ENCODE results near the gene PLAGL1. TPM values are rescaled to one million over a fixed set of nuclear protein-coding genes. Genes with fewer than 3 reads are reported as not detected.
A peak's percentile ranks its signal among the peaks of the same experiment; 100 is the strongest.

Gene PLAGL1
- total RNA-seq, 1 donor from 2014 or later = 2.4 TPM

DNA sequence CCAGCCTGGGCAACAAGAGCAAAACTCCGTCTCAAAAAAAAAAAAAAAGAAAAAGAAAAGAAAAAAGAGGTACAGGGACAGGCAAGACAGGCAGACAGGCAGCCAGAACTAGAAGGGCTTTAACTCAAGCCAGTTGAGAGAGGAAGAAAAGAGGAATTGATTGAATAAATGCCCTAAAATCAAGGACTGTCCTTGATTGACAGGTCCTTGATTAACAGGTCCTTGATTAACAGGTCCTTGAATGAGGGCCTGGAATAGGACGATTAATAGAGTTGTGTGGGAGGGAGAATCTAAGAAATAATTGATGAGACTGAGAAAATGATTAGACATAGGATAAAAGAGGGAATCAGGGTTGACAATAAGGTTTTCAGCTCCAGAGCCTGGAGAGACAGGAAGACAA lies 107.7 kb downstream of the PLAGL1 start:
- FAIRE-seq = no peak
- no peaks in the 10 kb centered on the region for H3K27me3 ChIP-seq (ENCODE audit: control insufficient read depth, insufficient read depth, low read length)
- H3K36me3 ChIP-seq (ENCODE audit: control insufficient read depth, insufficient read depth, low read length) = no peaks in the 10 kb centered on the region
- H3K4me3 ChIP-seq (ENCODE audit: low read depth, low read length) = no peak overlapping the region
- DNase-seq (ENCODE audit: low read depth) = no peak
- no peak for TF ChIP-seq CTCF (IDR thresholded peaks at IDR 0.05; ENCODE audit: insufficient read depth, low read length, severe bottlenecking)

DNA sequence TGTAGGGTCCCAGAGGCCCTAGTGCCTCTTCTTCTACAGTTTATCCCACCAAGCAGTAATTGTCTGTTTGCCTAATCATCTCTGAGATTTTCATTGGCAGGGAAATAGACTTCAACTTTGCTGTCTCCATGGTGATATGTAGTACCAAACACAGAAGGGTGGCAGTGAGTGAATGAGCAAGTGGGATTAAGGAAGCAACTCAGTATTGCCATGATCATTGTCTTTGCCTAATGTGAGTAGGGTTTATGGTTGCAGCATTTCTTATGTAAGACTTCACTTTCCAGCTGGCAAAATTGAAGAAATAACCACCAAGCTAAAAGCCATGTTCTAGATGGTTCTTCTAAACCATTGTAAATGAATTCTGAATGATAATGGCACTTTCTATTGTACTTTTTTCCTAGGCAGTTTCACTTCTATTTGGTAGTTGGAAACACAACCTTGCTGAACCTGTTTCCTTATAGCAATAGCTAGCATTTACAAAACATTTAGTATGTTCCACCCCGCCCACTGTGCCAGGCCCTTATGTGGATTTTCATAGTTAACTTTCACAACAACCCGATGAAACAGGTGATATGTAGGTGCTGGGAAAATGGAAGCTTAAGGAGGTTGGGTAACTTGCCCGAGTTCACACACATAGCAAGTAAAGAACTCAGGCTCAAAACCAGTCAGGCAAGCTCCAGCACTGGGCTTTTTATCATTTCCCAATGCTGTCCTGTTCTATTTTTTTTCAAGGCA lies 111.8 kb downstream of the PLAGL1 start:
- no peak for FAIRE-seq
- H3K4me3 ChIP-seq (ENCODE audit: low read depth, low read length) = no peak overlapping the region
- no peaks in the 10 kb centered on the region for H3K27me3 ChIP-seq (ENCODE audit: control insufficient read depth, insufficient read depth, low read length)
- peak; percentile 65 for DNase-seq (ENCODE audit: low read depth)
- H3K36me3 ChIP-seq (ENCODE audit: control insufficient read depth, insufficient read depth, low read length) = no peaks in the 10 kb centered on the region
- no peak for TF ChIP-seq CTCF (IDR thresholded peaks at IDR 0.05; ENCODE audit: insufficient read depth, low read length, severe bottlenecking)

- no peak overlapping the region for H3K4me3 ChIP-seq (ENCODE audit: low read depth, low read length)
- H3K27me3 ChIP-seq (ENCODE audit: control insufficient read depth, insufficient read depth, low read length) = no peaks in the 10 kb centered on the region
- FAIRE-seq = no peak
- TF ChIP-seq CTCF (IDR thresholded peaks at IDR 0.05; ENCODE audit: insufficient read depth, low read length, severe bottlenecking) = no peak
- no peaks in the 10 kb centered on the region for H3K36me3 ChIP-seq (ENCODE audit: control insufficient read depth, insufficient read depth, low read length)
- DNase-seq (ENCODE audit: low read depth) = no peak
Measured at GRCh38 chr6:143894655-143895054, 113.4 kb downstream of the PLAGL1 start.

Other genes starting within 250 kb of the PLAGL1 start
- 15.8 and 17.5 TPM in 2 replicates for gene LTV1, start 164.9 kb downstream of the PLAGL1 start, total RNA-seq
- gene ZC2HC1B, start 143.8 kb downstream of the PLAGL1 start, total RNA-seq = not detected in 2 replicates
- gene SF3B5, start 87.3 kb upstream of the PLAGL1 start, total RNA-seq = 113 and 132 TPM in 2 replicates
- gene STX11, start 142.3 kb upstream of the PLAGL1 start, total RNA-seq = 0.26 and 0.51 TPM in 2 replicates